K562 (cell line): Measurements from ENCODE around the gene ATP5MG. TPM values are rescaled to one million over a fixed set of nuclear protein-coding genes. Genes with fewer than 3 reads are reported as not detected.

Experiments
- ARID1B ChIP-seq: fragments of 450-650 bp; IDR thresholded peaks from 2 replicates; pipeline ENCODE4 v1.6.1; 2016; ENCODE audit warnings: antibody characterized with exemption, mild to moderate bottlenecking, inconsistent platforms
- ARID4B ChIP-seq: sonication (generic); formaldehyde crosslinking; IDR thresholded peaks from 2 replicates; pipeline ENCODE4 v1.8.0; 2022; ENCODE audit warnings: mild to moderate bottlenecking, missing genetic modification reagents
- CHD1 ChIP-seq: fragments of 200-600 bp; sonication (generic); IDR thresholded peaks from one replicate; pipeline ENCODE4 v1.6.1; 2012; ENCODE audit warnings: mild to moderate bottlenecking, moderate library complexity, low read length, inconsistent platforms
- CREB1 ChIP-seq, 2 experiments: sonication (generic) in 1 of 2; formaldehyde crosslinking in 1 of 2; IDR thresholded peaks; 2 replicates each; pipeline versions ENCODE4 v1.6.1 to v1.8.0; 2012 to 2022; ENCODE audit warnings: inconsistent platforms in 1 of 2, mild to moderate bottlenecking in 1 of 2, missing genetic modification reagents in 1 of 2, moderate library complexity in 1 of 2
- DPF2 ChIP-seq: fragments of 450-650 bp; IDR thresholded peaks from 2 replicates; pipeline ENCODE4 v1.6.1; 2016
- ETS2 ChIP-seq: IDR thresholded peaks from 2 replicates; pipeline ENCODE4 v1.6.1; 2016; ENCODE audit warnings: borderline replicate concordance, missing genetic modification characterization, mild to moderate bottlenecking, moderate library complexity, missing compliant biosample characterization; ENCODE audit not compliant: poor library complexity, severe bottlenecking
- MEIS2 ChIP-seq: fragments of 450-650 bp; IDR thresholded peaks from 2 replicates; pipeline ENCODE4 v1.6.1; 2014; ENCODE audit warnings: mild to moderate bottlenecking; ENCODE audit not compliant: partially characterized antibody
- SAP30 ChIP-seq: fragments of 200-600 bp; sonication (generic); IDR thresholded peaks from 2 replicates; pipeline ENCODE4 v1.6.1; 2012; ENCODE audit warnings: borderline replicate concordance, low read depth, mild to moderate bottlenecking, moderate library complexity, low read length, control low read depth, inconsistent platforms; ENCODE audit not compliant: insufficient read depth, poor library complexity, severe bottlenecking
- SIN3A ChIP-seq, 2 experiments: fragments of 150-350 bp in 1 of 2; IDR thresholded peaks; 2 replicates each; pipeline ENCODE4 v1.6.1; 2011 to 2016; ENCODE audit warnings: borderline replicate concordance in 2 of 2, low read depth in 2 of 2, low read length in 2 of 2, mild to moderate bottlenecking in 2 of 2, moderate library complexity in 2 of 2; ENCODE audit not compliant: control insufficient read depth in 1 of 2
- SMARCA4 ChIP-seq: fragments of 450-650 bp; IDR thresholded peaks from 2 replicates; pipeline ENCODE4 v1.6.1; 2016
- YY1 ChIP-seq, 3 experiments: IDR thresholded peaks; 2 replicates each; pipeline ENCODE4 v1.6.1; 2011; ENCODE audit warnings: low read length in 2 of 3, mild to moderate bottlenecking in 2 of 3, moderate library complexity in 2 of 3, borderline replicate concordance in 1 of 3, control low read depth in 1 of 3, low read depth in 1 of 3; ENCODE audit not compliant: insufficient read depth in 3 of 3, insufficient replicate concordance in 2 of 3, control insufficient read depth in 1 of 3, insufficient read length in 1 of 3; ENCODE audit errors: extremely low read depth in 1 of 3
- ZNF699 ChIP-seq: fragments of 250-450 bp; sonication (Bioruptor Pico); IDR thresholded peaks from 2 replicates; pipeline ENCODE4 v1.8.0; 2021; ENCODE audit warnings: mild to moderate bottlenecking, moderate library complexity; ENCODE audit not compliant: insufficient replicate concordance
- polyA plus RNA-seq, 8 experiments: library from polyadenylated mRNA; depleted of rRNA in 4 of 8; stranded (reverse) in 5 of 8; unstranded in 3 of 8; fragments of >200 nt; fragmentation: Nextera tagmentation in 2 of 8; fragmentation: Illumina TruSeq in 1 of 8; extraction: Ambion mirVana in 2 of 8; extraction: Trizol in 1 of 8; gene quantifications; 2 replicates each; pipeline versions ENCODE4 v1.2.1 to v1.2.3, GENCODE V29; 2011 to 2014; ENCODE audit warnings: inconsistent platforms in 1 of 8, missing spikeins in 1 of 8
- total RNA-seq, 7 experiments: library from RNA; depleted of rRNA in 6 of 7; stranded (reverse); fragments of >200 nt in 6 of 7; fragmentation: Illumina TruSeq in 2 of 7; extraction: Trizol in 2 of 7; gene quantifications; 2 replicates each; pipeline versions ENCODE4 v1.2.1 to v1.2.3, GENCODE V29; 2011 to 2021; ENCODE audit warnings: low replicate concordance in 1 of 7
- TF ChIP-seq, protein P1 (sequence below): fragments of 450-650 bp; IDR thresholded peaks from 2 replicates; pipeline ENCODE4 v1.7.1; 2018; ENCODE audit warnings: mild to moderate bottlenecking, low read depth; ENCODE audit not compliant: partially characterized antibody
- TF ChIP-seq, protein P2 (sequence below): sonication (generic); formaldehyde crosslinking; IDR thresholded peaks from 2 replicates; pipeline ENCODE4 v1.8.1; 2022; ENCODE audit warnings: missing genetic modification reagents
- TF ChIP-seq, protein P3 (sequence below): sonication (generic); IDR thresholded peaks from 2 replicates; pipeline ENCODE4 v1.6.1; 2016

ATP5MG gene
- total and polyA plus RNA-seq, 9 of the 15 experiments (the other 6 are each of a cell fraction or from before 2014, with no cell fraction given) = 301 to 2,138 (median 434) TPM

- TF ChIP-seq ARID4B = peak; percentile 51; the same call in 1 of the 2 replicates
- TF ChIP-seq MEIS2 = peak; percentile 16
- TF ChIP-seq, protein P1, sequence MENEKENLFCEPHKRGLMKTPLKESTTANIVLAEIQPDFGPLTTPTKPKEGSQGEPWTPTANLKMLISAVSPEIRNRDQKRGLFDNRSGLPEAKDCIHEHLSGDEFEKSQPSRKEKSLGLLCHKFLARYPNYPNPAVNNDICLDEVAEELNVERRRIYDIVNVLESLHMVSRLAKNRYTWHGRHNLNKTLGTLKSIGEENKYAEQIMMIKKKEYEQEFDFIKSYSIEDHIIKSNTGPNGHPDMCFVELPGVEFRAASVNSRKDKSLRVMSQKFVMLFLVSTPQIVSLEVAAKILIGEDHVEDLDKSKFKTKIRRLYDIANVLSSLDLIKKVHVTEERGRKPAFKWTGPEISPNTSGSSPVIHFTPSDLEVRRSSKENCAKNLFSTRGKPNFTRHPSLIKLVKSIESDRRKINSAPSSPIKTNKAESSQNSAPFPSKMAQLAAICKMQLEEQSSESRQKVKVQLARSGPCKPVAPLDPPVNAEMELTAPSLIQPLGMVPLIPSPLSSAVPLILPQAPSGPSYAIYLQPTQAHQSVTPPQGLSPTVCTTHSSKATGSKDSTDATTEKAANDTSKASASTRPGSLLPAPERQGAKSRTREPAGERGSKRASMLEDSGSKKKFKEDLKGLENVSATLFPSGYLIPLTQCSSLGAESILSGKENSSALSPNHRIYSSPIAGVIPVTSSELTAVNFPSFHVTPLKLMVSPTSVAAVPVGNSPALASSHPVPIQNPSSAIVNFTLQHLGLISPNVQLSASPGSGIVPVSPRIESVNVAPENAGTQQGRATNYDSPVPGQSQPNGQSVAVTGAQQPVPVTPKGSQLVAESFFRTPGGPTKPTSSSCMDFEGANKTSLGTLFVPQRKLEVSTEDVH = no peak
- TF ChIP-seq CREB1 (IDR thresholded peaks at IDR 0.05) = 0 out of 2 replicates have a peak, but pooled peaks have one; percentile 8
- no peak for TF ChIP-seq CREB1 (CRISPR knock-in tag; IDR thresholded peaks at IDR 0.05)
- TF ChIP-seq, protein P2, sequence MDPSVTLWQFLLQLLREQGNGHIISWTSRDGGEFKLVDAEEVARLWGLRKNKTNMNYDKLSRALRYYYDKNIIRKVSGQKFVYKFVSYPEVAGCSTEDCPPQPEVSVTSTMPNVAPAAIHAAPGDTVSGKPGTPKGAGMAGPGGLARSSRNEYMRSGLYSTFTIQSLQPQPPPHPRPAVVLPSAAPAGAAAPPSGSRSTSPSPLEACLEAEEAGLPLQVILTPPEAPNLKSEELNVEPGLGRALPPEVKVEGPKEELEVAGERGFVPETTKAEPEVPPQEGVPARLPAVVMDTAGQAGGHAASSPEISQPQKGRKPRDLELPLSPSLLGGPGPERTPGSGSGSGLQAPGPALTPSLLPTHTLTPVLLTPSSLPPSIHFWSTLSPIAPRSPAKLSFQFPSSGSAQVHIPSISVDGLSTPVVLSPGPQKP (CRISPR knock-in tag) = no peak
- peak; percentile 20 for TF ChIP-seq CHD1
- TF ChIP-seq DPF2 = 0 out of 2 replicates have a peak, but pooled peaks have one; percentile 22
- no peak for TF ChIP-seq ETS2 (tag)
- TF ChIP-seq SAP30 = peak; percentile 53
- peak; percentile 34 to 88; a peak in 2 of 4 replicates for TF ChIP-seq SIN3A (IDR thresholded peaks at IDR 0.05; ENCODE audit: borderline replicate concordance in 2 of 2, control insufficient read depth in 1 of 2, low read depth in 2 of 2, low read length in 2 of 2)
- no peak; the same call in 1 of the 2 replicates for TF ChIP-seq SMARCA4
- TF ChIP-seq, protein P3, sequence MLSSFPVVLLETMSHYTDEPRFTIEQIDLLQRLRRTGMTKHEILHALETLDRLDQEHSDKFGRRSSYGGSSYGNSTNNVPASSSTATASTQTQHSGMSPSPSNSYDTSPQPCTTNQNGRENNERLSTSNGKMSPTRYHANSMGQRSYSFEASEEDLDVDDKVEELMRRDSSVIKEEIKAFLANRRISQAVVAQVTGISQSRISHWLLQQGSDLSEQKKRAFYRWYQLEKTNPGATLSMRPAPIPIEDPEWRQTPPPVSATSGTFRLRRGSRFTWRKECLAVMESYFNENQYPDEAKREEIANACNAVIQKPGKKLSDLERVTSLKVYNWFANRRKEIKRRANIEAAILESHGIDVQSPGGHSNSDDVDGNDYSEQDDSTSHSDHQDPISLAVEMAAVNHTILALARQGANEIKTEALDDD = peak; percentile 47; the same call in 1 of the 2 replicates
- TF ChIP-seq ARID1B = 0 out of 2 replicates have a peak, but pooled peaks have one; percentile 14
- TF ChIP-seq ZNF699 (CRISPR knock-in tag) = no peak
- peak in 1 of 3 experiments; percentile 71 for TF ChIP-seq YY1 (IDR thresholded peaks at IDR 0.05; ENCODE audit: borderline replicate concordance in 1 of 3, control insufficient read depth in 1 of 3, extremely low read depth in 1 of 3, insufficient read depth in 3 of 3, insufficient read length in 1 of 3, insufficient replicate concordance in 2 of 3, low read depth in 1 of 3, low read length in 2 of 3)
Measured at GRCh38 chr11:118438314-118438931, 37.0 kb downstream of the ATP5MG start (continued).
